Vagina (tissue), 2 donors: ENCODE data around the gene INTS11. TPM values are rescaled to one million over a fixed set of nuclear protein-coding genes. Genes with fewer than 3 reads are reported as not detected.

Experiments
- DNase-seq, 2 donors: peaks; one replicate each; pipeline ENCODE4 v3.0.0-alpha.2; 2017; ENCODE audit errors: extremely low spot score in 2 of 2
- H3K27ac ChIP-seq: fragments of 200-600 bp; sonication (generic); one replicate; pipeline ENCODE4 v1.5.1; 2019
- H3K27me3 ChIP-seq: fragments of 200-600 bp; sonication (generic); one replicate; pipeline ENCODE4 v1.5.1; 2019
- H3K36me3 ChIP-seq, 2 donors: fragments of 200-600 bp; sonication (generic); one replicate each; pipeline ENCODE4 v1.5.1; 2017 to 2019
- H3K4me1 ChIP-seq: fragments of 200-600 bp; sonication (generic); one replicate; pipeline ENCODE4 v1.5.1; 2019
- H3K4me3 ChIP-seq, 2 donors: fragments of 200-600 bp; sonication (generic); 1 replicate in 1 of 2; 2 replicates in 1 of 2; pipeline ENCODE4 v1.5.1; 2016 to 2019
- H3K9me3 ChIP-seq: fragments of 200-600 bp; sonication (generic); one replicate; pipeline ENCODE4 v1.5.1; 2019
- CTCF ChIP-seq, 3 experiments: fragments of 450-650 bp in 2 of 3; fragments of 200-600 bp in 1 of 3; sonication (generic) in 1 of 3; IDR thresholded peaks; one replicate each; pipeline ENCODE4 v1.5.1; 2017 to 2019; ENCODE audit warnings: antibody characterized with exemption in 3 of 3, mild to moderate bottlenecking in 2 of 3, moderate library complexity in 2 of 3
- POLR2A ChIP-seq, 2 donors: fragments of 450-650 bp; IDR thresholded peaks; one replicate each; pipeline ENCODE4 v1.6.1; 2017; ENCODE audit warnings: antibody characterized with exemption in 2 of 2, mild to moderate bottlenecking in 2 of 2, moderate library complexity in 2 of 2
- POLR2AphosphoS5 ChIP-seq, 2 donors: sonication (generic); formaldehyde crosslinking; IDR thresholded peaks; one replicate each; pipeline ENCODE4 v1.9.0; 2017; ENCODE audit warnings: antibody characterized with exemption in 2 of 2, mild to moderate bottlenecking in 2 of 2, low read depth in 1 of 2; ENCODE audit not compliant: insufficient read depth in 1 of 2
- intact Hi-C: fragments of 100-400 bp; cut with DNase I; formaldehyde crosslinking; loops from one replicate; pipeline ENCODE4 v1.15.1; 2023
- microRNA-seq: library from miRNA; unstranded; fragments of <30 nt; microRNA quantifications from one replicate; pipeline ENCODE4, GENCODE V29; 2017; ENCODE audit warnings: borderline number of aligned reads, borderline replicate concordance
- small RNA-seq: library from RNA; depleted of rRNA; stranded (forward); fragments of <200 nt; gene quantifications from one replicate; pipeline ENCODE3, GENCODE V24; 2016
- total RNA-seq: library from RNA; depleted of rRNA; stranded (reverse); fragments of >200 nt; gene quantifications from one replicate; pipeline ENCODE4 v1.2.3, GENCODE V29; 2016

Gene INTS11
- total RNA-seq, 1 donor from 2014 or later, result 142 TPM

- H3K27ac ChIP-seq, result no peak overlapping the region
- H3K4me3 ChIP-seq, result no peak overlapping the region
- H3K9me3 ChIP-seq, result no peaks in the 10 kb centered on the region
- no peak for TF ChIP-seq POLR2A (IDR thresholded peaks at IDR 0.05)
- TF ChIP-seq POLR2AphosphoS5 (IDR thresholded peaks at IDR 0.05; ENCODE audit: insufficient read depth in 1 of 2, low read depth in 1 of 2), result no peak
- TF ChIP-seq CTCF (IDR thresholded peaks at IDR 0.05), result no peak
- H3K27me3 ChIP-seq, result no peaks in the 10 kb centered on the region
- peaks cover 0 to 53% of the 10 kb centered on the region in 2 donors for H3K36me3 ChIP-seq
- no peak for DNase-seq
- intact Hi-C loops, result no loop called here
- no peaks in the 10 kb centered on the region for H3K4me1 ChIP-seq
Observed at GRCh38 chr1:1262071-1262470, 62.4 kb downstream of the INTS11 start.

Small RNAs within 50 kb of the gene (microRNA-seq; reads per million reads assigned to microRNA genes)
- 5.3 reads per million, percentile 5 among the genes with 10 or more reads in this experiment for gene MIR6726
- gene MIR6727, result not detected
- gene MIR6808, result 1.4 reads per million

Small RNAs within 50 kb of the gene (small RNA-seq; reads per million reads assigned to genes)
- gene MIR6726, result not detected

Other genes starting within 250 kb of the INTS11 start
- 11.8 TPM for gene C1orf159, start 208.6 kb downstream of the INTS11 start, total RNA-seq
- not detected for gene TTLL10, start 150.8 kb downstream of the INTS11 start, total RNA-seq
- gene TNFRSF18, start 118.1 kb downstream of the INTS11 start, total RNA-seq, result 4.4 TPM
- not detected for gene TNFRSF4, start 110.5 kb downstream of the INTS11 start, total RNA-seq
- gene SDF4, start 92.7 kb downstream of the INTS11 start, total RNA-seq, result 74.2 TPM
- 11.0 TPM for gene B3GALT6, start 92.4 kb downstream of the INTS11 start, total RNA-seq
- not detected for gene C1QTNF12, start 77.9 kb downstream of the INTS11 start, total RNA-seq
- gene UBE2J2, start 50.8 kb downstream of the INTS11 start, total RNA-seq, result 56.7 TPM
- 8.6 TPM for gene SCNN1D, start 44.2 kb downstream of the INTS11 start, total RNA-seq
- 68.5 TPM for gene ACAP3, start 16.7 kb downstream of the INTS11 start, total RNA-seq
- 31.2 TPM for gene PUSL1, start 16.1 kb downstream of the INTS11 start, total RNA-seq
- gene CPTP, start 142 bp upstream of the INTS11 start, total RNA-seq, result 20.9 TPM
- gene TAS1R3, start 6.6 kb upstream of the INTS11 start, total RNA-seq, result 0.74 TPM
- 72.4 TPM for gene DVL1, start 24.8 kb upstream of the INTS11 start, total RNA-seq
- 136 TPM for gene MXRA8, start 33.9 kb upstream of the INTS11 start, total RNA-seq
- gene AURKAIP1, start 50.5 kb upstream of the INTS11 start, total RNA-seq, result 94.5 TPM
- 319 TPM for gene CCNL2, start 74.7 kb upstream of the INTS11 start, total RNA-seq
- gene MRPL20, start 82.6 kb upstream of the INTS11 start, total RNA-seq, result 84.2 TPM
- gene ANKRD65, start 96.6 kb upstream of the INTS11 start, total RNA-seq, result 3.2 TPM
- gene VWA1, start 111.0 kb upstream of the INTS11 start, total RNA-seq, result 35.8 TPM
- gene ATAD3C, start 125.0 kb upstream of the INTS11 start, total RNA-seq, result not detected
- gene ATAD3B, start 147.1 kb upstream of the INTS11 start, total RNA-seq, result 17.7 TPM
- gene ATAD3A, start 187.5 kb upstream of the INTS11 start, total RNA-seq, result 21.9 TPM
- 3.9 TPM for gene TMEM240, start 216.0 kb upstream of the INTS11 start, total RNA-seq